ENCODE results near the gene C1GALT1.
"Not testable (repeated sequence)": the region's sequence is repeated elsewhere in the genome, so short reads cannot be mapped to it uniquely, and the experiment has no call there.

The C1GALT1 gene

GRCh38 chr7:7182156-7183060, at the start of gene C1GALT1:
Gene C1GALT1, plus strand, starts transcription at chr7:7182544. Its CDS starts 51,776 bp downstream, at chr7:7234320.
- peak; percentile 90 to 95 for DNase-seq

- no peak for DNase-seq
Measured at GRCh38 chr7:7134046-7134445, 48.3 kb upstream of the C1GALT1 start.

DNA sequence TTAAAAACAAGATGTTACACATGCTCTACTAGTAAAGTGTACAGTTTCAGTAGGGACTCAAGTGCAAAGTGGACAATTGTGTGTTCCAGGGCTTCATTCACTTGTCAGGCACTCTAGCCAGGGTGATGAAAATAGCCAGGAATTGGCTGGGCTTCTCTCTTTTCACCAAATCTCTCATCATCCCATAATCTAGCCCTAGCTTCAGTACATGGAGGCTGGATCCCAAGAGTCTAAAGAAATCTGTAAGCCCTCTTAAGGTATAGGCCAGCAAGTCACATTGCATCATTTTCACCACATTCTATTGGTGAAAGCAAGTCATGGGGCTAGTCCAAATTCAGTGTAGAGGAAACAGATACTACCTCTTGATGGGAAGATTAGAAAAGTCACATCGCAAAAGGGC, 47.3 kb upstream of the C1GALT1 start:
- no peak for DNase-seq

DNA sequence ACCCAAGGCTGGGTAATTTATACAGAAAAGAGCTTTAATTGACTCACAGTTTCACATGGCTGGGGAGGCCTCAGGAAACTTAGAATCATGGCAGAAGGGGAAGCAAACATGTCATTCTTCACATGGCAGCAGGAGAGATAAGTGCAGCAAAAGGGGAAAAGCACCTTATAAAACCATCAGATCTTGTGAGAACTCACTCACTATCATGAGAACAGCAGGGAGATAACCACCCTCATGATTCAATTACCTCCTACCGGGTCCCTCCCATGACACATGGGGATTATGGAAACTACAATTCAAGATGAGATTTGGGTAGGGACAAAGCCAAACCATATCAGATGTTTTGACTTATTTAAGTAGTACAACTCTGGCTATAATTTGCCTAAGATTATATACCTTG, 46.4 kb upstream of the C1GALT1 start:
- DNase-seq = not testable (repeated sequence)

GRCh38 chr7:7136466-7137381, 45.6 kb upstream of the C1GALT1 start:
- DNase-seq = no peak

- DNase-seq = no peak
Measured at GRCh38 chr7:7138897-7139296, 43.4 kb upstream of the C1GALT1 start.

DNA sequence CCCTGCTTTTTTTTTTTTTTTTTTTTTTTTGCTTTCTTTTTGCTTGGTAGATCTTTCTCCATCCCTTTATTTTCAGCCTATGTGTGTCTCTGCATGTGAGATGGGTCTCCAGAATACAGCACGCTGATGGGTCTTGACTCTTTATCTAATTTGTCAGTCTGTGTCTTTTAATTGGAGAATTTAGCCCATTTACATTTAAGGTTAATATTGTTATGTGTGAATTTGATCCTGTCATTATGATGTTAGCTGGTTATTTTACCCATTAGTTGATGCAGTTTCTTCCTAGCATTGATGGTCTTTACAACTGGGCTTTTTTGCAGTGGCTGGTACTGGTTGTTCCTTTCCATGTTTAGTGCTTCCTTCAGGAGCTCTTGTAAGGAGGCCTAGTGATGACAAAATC, 38.9 kb upstream of the C1GALT1 start:
- DNase-seq = not testable (repeated sequence)

- not testable (repeated sequence) for DNase-seq
Measured at GRCh38 chr7:7145151-7145550, 37.2 kb upstream of the C1GALT1 start.

DNA sequence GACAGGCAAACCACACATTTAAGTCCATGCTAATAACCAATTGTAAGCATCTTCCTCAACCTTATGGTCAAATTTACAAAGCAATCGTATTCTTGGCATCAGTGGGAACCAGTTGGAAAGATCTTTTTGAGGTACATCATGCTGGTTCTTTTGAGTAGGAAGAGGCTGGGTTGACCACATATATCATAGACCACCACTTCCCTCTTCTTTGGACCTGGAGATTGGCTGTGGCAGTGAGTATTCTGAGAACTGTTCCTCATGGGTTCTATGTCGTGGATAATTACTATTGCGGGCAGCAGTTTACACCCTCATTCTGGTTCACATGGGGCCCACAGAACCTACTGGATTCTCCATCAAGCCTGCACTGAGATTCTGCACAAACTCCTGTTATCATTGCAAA, 35.5 kb upstream of the C1GALT1 start:
- DNase-seq = no peak

GRCh38 chr7:7148798-7149481, 33.4 kb upstream of the C1GALT1 start:
- DNase-seq = peak in 1 of 2 experiments; percentile 16

- DNase-seq = no peak
Measured at GRCh38 chr7:7151285-7151684, 31.1 kb upstream of the C1GALT1 start.

DNA sequence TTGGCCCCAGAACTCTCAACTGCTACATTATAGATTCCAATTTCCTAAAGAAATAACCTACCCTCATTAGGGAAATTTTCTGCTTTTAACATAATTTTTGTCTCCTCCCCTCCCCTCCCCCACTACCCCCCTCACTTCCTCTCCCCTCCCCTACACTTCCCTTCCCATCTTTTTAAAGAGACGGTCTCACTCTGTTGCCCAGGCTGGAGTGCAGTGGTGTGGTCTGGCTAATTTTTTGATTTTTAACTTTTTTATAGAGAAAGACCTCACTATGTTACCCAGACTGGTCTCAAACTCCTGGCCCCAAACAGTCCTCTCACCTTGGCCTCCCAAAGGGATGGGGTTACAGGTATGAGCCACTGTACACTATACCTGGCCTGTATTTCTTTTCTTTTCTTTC, 30.5 kb upstream of the C1GALT1 start:
- no peak for DNase-seq

GRCh38 chr7:7152315-7152714, 30.0 kb upstream of the C1GALT1 start:
- DNase-seq = no peak

GRCh38 chr7:7154355-7154754, 28.0 kb upstream of the C1GALT1 start:
- not testable (repeated sequence) for DNase-seq

DNA sequence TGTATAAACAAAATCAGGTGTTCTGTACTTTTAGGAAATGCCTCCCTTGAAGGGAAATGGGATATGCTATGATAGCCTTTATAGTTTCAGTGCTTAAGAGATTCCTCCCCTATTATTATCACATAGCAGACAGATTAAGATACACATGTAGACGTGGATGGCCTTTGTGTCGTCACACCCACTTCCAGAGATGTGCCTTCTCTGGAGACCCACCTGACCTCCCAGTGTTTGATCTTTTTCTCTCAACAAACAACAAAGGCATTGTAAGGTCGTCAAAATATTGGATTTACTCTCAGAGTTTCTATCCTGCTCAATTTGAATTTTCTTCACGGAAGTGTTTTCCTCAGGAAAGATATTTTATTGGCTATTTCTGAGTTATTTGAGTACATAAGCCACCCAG, 25.7 kb upstream of the C1GALT1 start:
- DNase-seq = no peak

GRCh38 chr7:7157177-7157886, 25.0 kb upstream of the C1GALT1 start:
- no peak for DNase-seq

DNA sequence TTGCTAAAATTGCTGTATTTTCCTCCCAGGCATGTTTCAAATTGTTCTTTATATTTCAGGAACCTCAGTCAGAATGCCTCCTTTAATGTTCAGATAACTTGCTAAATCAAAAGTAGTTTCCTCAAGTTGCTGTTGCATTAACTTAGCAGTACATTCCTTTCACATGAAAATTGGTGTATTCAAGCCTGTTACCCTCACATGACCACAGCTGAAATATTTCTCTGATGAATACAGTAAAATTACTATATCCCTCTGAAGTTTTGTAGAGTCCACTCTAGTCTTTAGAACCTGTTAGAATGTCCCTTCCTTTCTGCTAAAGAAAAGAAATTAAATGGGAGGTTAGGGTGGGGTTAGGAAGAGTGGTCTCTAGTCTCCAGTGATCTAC, 24.5 kb upstream of the C1GALT1 start:
- DNase-seq = no peak

GRCh38 chr7:7159063-7159658, 23.2 kb upstream of the C1GALT1 start:
- DNase-seq = no peak

GRCh38 chr7:7164591-7164990, 17.8 kb upstream of the C1GALT1 start:
- DNase-seq = no peak

DNA sequence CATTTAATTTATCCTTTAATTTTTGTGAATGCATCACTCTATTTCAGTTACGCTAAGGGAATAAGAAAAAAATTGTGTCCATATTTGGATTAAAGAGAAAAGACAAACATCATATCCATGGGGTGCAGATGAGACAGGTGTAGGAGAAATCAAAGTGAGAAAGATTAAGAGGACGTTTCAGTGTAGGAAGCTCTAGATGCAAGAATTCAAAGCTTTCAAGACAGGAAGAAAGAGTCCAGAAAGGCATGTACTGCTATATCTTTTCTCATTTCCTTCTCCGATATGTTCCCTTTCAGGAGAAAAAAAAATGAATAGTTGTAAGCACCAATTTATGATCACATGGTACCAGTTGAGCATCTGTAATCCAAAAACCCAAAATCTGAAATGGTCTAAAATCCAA, 17.0 kb upstream of the C1GALT1 start:
- DNase-seq = no peak

DNA sequence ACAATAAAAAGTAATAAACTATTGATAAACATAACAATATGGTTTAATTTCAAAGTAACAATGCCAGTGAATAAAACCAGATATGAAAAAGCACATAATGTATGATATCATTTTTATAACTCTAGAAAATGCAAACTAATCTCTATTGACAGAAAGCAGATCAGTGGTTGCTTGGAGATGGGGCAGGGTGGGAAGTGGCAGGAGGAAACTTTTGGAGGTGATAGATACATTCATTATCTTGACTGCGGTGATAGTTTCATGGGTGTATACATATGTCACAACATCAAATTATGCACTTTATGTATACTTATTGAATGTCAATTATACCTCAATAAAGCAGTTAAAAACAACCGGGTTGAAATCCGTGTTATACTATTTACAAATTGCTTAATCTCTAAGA, 16.0 kb upstream of the C1GALT1 start:
- no peak for DNase-seq

- no peak for DNase-seq
Measured at GRCh38 chr7:7169296-7169695, 13.0 kb upstream of the C1GALT1 start.

Measured in NCI-H524 (cell line).